Measurements from ENCODE around the gene IDE. TPM values are rescaled to one million over a fixed set of nuclear protein-coding genes. Genes with fewer than 3 reads are reported as not detected.

IDE gene
- total RNA-seq, 4 donors from 2014 or later, result 22.6 to 59.7 (median 43.0) TPM

DNA sequence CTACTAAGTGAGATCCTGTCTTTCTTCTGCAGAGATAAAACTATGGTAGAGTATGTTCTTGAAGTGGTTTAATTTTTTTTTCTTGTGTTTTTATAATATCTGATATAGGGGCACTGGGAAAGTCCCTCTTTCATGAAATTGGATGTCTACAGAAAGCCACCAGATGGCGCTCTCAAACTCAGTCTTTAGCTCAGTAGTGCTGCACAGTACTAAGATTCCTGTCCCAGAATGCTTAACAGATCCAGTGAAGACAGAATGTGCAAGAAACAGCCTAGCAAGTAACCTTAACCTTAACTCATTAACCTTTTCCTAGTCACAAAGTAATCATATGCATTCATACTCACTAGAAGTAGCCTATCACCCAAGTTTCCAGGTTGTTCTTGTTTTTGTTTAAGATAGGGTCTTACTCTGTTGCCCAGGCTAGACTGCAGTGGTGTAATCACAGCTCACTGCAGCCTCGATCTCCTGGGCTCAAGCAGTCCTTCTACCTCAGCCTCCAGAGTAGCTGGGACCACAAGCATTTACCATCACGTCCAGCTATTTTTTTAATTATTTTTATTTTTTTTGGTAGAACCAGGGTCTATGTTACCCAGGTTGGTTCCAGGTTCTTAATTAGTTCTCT, 56.7 kb downstream of the IDE start:
- intact Hi-C loops (cut with DNase I; ENCODE audit: low total_unique reads), result no loop called here
- Histone ChIP-seq H3K27me3 (no peaks in the 10 kb centered on the region), H3K36me3 (no peaks in the 10 kb centered on the region), H3K9me3 (no peaks in the 10 kb centered on the region), H3K27ac (no peak overlapping the region), H3K4me1 (no peaks in the 10 kb centered on the region), H3K4me3 (no peak overlapping the region)
- no peak for TF ChIP-seq POLR2A (IDR thresholded peaks at IDR 0.05)
- TF ChIP-seq, protein P1, sequence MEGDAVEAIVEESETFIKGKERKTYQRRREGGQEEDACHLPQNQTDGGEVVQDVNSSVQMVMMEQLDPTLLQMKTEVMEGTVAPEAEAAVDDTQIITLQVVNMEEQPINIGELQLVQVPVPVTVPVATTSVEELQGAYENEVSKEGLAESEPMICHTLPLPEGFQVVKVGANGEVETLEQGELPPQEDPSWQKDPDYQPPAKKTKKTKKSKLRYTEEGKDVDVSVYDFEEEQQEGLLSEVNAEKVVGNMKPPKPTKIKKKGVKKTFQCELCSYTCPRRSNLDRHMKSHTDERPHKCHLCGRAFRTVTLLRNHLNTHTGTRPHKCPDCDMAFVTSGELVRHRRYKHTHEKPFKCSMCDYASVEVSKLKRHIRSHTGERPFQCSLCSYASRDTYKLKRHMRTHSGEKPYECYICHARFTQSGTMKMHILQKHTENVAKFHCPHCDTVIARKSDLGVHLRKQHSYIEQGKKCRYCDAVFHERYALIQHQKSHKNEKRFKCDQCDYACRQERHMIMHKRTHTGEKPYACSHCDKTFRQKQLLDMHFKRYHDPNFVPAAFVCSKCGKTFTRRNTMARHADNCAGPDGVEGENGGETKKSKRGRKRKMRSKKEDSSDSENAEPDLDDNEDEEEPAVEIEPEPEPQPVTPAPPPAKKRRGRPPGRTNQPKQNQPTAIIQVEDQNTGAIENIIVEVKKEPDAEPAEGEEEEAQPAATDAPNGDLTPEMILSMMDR (IDR thresholded peaks at IDR 0.05), result peak; percentile 65 to 82 (median 70)
- peak; percentile 39 to 72 for DNase-seq

DNA sequence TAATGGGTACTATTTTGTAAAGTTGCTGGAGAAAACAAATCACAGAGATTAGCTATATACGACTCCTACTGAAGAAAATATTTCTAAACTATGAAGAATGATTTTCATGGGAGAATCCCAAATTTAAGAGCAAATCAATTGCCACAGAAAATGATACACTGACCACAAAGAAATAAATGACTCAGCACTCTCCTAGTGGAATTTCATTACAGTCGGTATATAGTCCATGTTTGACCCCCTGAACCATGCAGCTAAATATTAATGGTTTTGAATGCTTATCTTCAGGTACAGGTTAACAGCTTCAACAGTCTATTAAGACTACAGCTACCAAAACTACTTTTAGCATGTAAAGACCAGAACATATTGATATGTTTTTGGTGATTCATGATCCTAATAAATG, 65.0 kb downstream of the IDE start:
- no peaks in the 10 kb centered on the region for H3K36me3 ChIP-seq
- no peak overlapping the region for H3K4me3 ChIP-seq
- intact Hi-C loops (cut with DNase I; ENCODE audit: low total_unique reads), result no loop called here
- no peaks in the 10 kb centered on the region for H3K27me3 ChIP-seq
- TF ChIP-seq POLR2A (IDR thresholded peaks at IDR 0.05), result no peak
- TF ChIP-seq, protein P1 (IDR thresholded peaks at IDR 0.05), result no peak
- DNase-seq, result no peak
- H3K27ac ChIP-seq, result no peak overlapping the region
- no peaks in the 10 kb centered on the region for H3K4me1 ChIP-seq
- H3K9me3 ChIP-seq, result no peaks in the 10 kb centered on the region

DNA sequence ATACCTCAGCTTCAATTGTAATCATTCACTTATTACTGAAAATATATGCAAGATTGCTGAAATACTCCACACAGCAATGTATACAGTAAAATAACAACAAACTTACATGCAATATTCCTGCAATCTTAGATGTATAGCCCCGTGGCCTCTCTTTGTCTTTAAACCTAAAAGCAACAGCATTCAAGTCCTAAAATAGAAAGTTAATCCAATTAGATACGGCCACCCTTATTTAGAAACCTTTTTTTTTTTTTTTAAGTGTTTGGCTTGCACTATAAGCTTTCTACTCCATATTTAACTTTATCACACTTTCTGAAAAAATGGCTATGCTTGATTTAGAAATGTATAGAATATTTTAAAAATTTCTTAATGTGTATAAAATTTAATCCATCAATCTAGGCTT, 67.6 kb downstream of the IDE start:
- Histone ChIP-seq H3K4me3 (no peak overlapping the region), H3K36me3 (no peaks in the 10 kb centered on the region), H3K4me1 (no peaks in the 10 kb centered on the region), H3K27me3 (no peaks in the 10 kb centered on the region), H3K27ac (no peak overlapping the region), H3K9me3 (no peaks in the 10 kb centered on the region)
- no peak for DNase-seq
- TF ChIP-seq POLR2A (IDR thresholded peaks at IDR 0.05), result no peak
- TF ChIP-seq, protein P1 (IDR thresholded peaks at IDR 0.05), result no peak
- intact Hi-C loops (cut with DNase I; ENCODE audit: low total_unique reads), result no loop called here

DNA sequence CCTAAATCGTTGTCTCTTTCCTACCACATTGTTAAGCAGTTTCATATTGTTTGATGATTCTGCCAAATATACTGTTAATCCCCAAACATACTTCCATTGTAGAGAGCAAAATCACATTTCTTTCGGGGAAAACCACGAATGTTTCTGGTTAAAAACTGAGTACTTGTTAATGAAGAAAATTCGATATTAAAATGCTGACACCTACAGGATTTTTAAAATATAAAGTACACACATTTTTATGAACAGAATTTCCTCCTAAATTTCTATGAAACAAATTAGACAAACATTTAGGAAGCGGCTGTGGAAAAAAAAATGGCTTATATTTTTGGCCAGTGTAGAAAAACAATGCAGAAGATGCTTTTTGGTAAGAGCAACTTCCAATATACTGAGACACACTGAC, 68.8 kb downstream of the IDE start:
- no peak for DNase-seq
- no peak overlapping the region for H3K4me3 ChIP-seq
- H3K9me3 ChIP-seq, result no peaks in the 10 kb centered on the region
- intact Hi-C loops (cut with DNase I; ENCODE audit: low total_unique reads), result no loop called here
- no peaks in the 10 kb centered on the region for H3K27me3 ChIP-seq
- H3K36me3 ChIP-seq, result no peaks in the 10 kb centered on the region
- no peak for TF ChIP-seq POLR2A (IDR thresholded peaks at IDR 0.05)
- TF ChIP-seq, protein P1 (IDR thresholded peaks at IDR 0.05), result no peak
- H3K27ac ChIP-seq, result no peak overlapping the region
- H3K4me1 ChIP-seq, result no peaks in the 10 kb centered on the region

DNA sequence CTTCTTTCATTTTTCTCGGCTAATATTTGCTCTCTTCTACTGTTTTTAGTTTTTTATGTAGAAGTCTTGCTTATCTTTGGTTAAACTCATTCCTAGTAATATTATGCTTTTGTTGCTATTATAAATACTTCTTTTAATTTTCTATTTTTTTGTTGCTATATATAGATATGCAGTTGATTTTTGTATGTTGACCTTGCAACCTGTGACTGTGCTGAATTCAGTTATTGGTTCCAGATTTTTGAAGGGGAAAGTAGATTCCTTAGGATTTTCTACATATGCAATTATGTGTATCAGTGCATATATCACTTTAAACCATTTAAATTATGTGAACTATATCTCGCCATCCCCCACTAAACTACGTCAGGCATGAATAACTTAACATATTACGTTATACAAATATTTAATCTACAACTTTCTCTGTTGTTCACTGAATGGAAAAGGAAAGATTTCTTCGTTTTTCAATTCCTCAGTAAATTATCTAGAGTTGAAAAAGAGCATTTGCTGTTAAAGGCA, 71.5 kb downstream of the IDE start:
- no peaks in the 10 kb centered on the region for H3K4me1 ChIP-seq
- no peaks in the 10 kb centered on the region for H3K9me3 ChIP-seq
- DNase-seq, result no peak
- H3K27me3 ChIP-seq, result no peaks in the 10 kb centered on the region
- H3K27ac ChIP-seq, result no peak overlapping the region
- no peak for TF ChIP-seq POLR2A (IDR thresholded peaks at IDR 0.05)
- TF ChIP-seq, protein P1 (IDR thresholded peaks at IDR 0.05), result no peak
- no peak overlapping the region for H3K4me3 ChIP-seq
- intact Hi-C loops (cut with DNase I; ENCODE audit: low total_unique reads), result no loop called here
- no peaks in the 10 kb centered on the region for H3K36me3 ChIP-seq

Data from uterus (tissue), 4 donors.